ENCODE measurements around the gene UGT1A10.

GRCh38 chr2:233772583-233772982 lies 136.3 kb downstream of the UGT1A10 start:
- TF ChIP-seq CTCF (IDR thresholded peaks at IDR 0.05) (no peak), ZFX (IDR thresholded peaks at IDR 0.05; ENCODE audit: borderline replicate concordance) (no peak)
